GM18870 (cell line): ENCODE results near the gene POTEJ.
"Not testable (repeated sequence)": the region's sequence is repeated elsewhere in the genome, so short reads cannot be mapped to it uniquely, and the experiment has no call there.

Experiments used
- ATAC-seq: cut with Tn5 transposase; IDR thresholded peaks from one replicate; pipeline ENCODE4 v1.9.1; 2021; ENCODE audit warnings: moderate library complexity; ENCODE audit not compliant: unreplicated experiment

Gene POTEJ

GRCh38 chr2:130601648-130602302 lies 9.5 kb upstream of the POTEJ start:
- not testable (repeated sequence) for ATAC-seq

DNA sequence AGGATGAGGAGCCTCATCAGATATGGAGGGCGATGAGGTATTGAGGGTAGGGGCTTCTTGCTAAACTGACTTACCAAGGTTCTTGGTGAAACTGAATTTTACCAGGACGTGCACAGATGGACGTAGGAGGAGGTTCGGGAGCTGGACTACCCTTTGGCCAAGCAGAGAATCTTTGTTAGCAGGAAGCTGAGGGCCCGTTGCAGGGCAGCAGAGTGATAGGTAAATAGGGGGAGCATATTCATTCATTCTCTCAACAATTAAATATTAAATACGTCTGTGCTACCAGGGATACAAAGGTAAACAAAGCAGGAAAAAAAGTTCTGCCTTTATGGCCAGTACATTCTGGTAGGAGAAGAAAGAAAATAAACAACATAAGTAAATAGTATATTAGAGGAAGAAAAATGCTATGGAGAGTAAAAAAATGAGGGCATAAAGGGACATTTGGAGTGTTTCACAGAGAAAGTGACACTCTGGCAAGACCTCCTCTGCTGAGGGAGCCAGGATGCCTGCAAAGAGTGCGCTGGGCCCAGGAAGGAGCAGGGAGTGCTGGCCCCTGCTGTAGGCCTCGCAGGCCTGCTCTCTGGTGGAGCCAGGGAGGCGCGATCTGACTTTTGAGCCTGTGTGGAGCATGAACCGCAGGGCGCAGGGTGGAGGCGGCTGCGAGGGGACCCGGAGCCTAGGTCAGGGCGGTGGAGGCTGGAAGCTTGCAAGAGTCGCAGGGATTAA lies 2.8 kb upstream of the POTEJ start:
- not testable (repeated sequence) for ATAC-seq

GRCh38 chr2:130609002-130609920 lies 2.0 kb upstream of the POTEJ start:
- not testable (repeated sequence) for ATAC-seq

- ATAC-seq = not testable (repeated sequence)
These were observed 754 bp upstream of the POTEJ start for GRCh38 chr2:130610486-130610885.

DNA sequence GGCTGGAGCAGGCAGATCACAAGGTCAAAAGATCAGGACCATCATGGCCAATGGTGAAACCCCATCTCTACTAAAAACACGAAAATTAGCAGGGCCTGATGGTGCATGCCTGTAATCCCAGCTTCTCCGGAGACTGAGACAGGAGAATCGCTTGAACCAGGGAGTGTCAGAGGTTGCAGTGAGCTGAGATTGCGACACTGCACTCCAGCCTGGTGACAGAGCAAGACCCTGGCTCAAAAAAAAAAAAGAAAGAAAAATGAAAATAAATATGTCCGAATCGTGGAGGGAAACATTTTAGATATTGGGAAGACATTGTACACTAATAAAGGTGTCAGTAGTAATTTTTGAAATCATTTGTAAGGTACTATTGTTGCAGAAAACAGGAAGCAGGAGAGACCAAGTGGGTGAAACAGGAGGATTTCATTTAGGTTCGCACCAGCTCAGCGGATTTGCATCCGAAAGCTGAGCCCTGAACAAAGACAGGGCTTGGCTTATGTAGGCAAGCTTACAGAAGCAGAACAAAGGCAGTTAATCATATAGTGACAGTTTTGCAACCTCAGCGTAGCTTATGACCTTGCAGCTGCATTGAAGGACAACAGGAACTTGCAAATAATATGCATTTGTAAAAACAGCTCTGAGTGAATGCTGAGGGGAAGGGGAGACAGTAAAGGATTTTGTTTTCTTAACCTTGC lies 17.7 kb downstream of the POTEJ start:
- not testable (repeated sequence) for ATAC-seq

DNA sequence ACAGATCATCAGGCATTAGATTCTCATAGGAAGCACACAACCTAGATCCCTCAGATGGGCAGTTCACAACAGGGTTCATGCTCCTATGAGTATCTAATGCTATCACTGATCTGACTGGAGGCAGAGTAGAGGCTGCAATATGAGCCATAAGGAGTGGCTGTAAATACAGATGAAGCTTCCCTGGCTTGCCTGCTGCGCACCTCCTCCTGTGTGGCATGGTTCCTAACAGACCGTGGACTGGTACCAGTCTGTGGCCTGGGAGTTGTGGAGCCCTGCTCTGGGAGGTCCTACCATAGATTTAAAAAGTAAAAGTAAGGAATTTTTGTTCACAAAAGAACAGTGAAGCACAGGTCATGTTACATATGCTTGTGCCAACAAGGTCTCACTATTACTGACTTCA lies 27.7 kb downstream of the POTEJ start:
- not testable (repeated sequence) for ATAC-seq

DNA sequence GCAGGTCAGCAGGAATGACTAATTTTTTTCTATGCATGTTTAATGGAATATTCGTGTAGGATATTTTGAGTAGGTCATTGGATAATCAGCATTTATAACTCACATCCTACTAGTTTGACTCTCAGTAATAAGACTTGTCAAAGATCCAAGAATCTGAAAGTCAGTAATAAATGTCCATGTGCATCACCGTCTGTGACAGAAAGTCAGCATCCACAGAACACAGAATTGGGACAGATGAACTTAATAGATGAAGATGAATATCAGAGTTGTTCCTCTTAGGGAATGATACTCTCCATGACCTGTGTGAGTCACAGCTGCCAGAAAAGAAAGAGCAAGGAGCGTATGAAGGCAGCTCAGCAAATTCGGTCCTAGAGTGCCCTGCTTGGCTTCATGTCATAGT lies 30.4 kb downstream of the POTEJ start:
- ATAC-seq = not testable (repeated sequence)

GRCh38 chr2:130649285-130649684 lies 38.0 kb downstream of the POTEJ start:
- ATAC-seq = not testable (repeated sequence)

GRCh38 chr2:130664506-130664905 lies 53.3 kb downstream of the POTEJ start:
- ATAC-seq = not testable (repeated sequence)

DNA sequence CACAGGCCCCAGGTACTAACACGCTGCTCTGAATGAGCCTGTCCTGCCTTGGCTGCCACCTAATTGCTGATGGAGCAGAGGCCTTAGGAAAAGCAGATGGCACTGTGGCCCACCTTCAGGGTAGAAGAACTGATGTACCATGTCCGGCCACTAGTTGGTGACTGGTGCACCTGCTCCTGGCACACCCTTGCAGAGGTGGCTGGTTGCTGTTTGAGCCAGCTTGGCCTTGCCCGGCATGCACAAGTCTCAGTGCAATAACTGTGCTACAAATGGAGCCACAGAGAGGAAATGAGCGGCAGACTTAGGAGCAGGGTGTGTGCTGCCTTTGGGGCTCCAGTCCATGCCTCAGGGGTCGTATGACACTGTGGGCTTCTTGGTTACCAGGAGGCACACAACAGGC lies 54.4 kb downstream of the POTEJ start:
- not testable (repeated sequence) for ATAC-seq

GRCh38 chr2:130667516-130667915 lies 56.3 kb downstream of the POTEJ start:
- not testable (repeated sequence) for ATAC-seq

- ATAC-seq = not testable (repeated sequence)
These were observed 58.9 kb downstream of the POTEJ start for GRCh38 chr2:130670026-130670745.

DNA sequence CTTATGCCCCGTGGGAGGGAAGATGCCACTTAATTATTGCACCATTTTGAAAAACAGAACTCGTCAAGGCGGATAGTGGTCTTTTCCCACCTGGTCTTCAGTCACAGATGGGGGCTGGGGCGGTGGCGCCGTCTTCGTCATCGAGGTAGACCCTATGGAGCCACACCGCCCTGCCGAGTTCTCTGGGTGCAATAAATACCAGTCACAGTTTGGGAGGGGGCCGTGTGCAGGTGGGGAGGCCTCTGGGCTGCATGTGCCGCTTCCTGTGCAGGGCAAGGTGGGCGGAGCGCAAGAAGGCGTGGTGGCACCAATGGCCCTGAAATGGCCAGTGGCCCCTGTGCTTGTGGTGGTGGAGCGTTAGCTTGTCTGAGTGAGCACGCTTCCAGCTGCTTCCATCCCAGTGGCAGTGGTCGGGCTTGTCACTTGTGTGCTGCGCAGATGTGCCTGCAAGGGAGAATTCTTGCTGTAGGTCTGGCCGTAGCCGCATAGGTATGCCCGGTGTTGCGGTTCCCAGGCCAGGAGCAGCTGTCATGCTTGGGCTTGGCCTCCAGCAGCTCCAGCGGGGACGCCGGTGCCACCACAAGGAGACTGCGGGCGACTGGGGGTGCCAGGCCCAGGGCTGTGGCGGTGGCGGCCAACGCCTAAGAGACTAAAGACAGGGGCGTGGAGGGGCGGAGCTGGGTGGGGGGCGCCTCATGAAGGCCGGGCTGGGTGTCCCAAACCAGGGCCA lies 81.0 kb downstream of the POTEJ start:
- ATAC-seq = not testable (repeated sequence)

- not testable (repeated sequence) for ATAC-seq
These were observed 82.2 kb downstream of the POTEJ start for GRCh38 chr2:130693474-130693873.

DNA sequence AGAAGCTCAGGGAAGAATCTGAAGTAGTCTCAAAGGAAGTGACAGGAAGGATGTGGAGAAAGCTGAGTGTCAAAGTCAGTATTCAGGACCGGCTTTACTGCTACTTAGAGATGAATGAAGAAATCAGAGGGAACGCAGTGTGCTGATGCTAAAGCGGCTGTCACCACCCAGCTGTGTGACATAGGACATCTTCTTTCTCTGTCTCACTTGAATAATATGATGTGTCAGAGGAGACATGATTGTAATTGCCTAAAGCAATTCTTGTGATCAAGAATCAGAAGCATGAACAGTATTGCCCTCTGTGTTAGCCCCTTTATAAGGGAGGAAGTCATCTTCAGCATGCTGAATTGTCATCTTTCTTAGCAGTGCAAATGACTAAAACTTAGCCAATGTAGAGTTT lies 92.0 kb downstream of the POTEJ start:
- not testable (repeated sequence) for ATAC-seq
